Duodenal mucosa (tissue), 2 donors: ENCODE measurements around the gene TAAR8.
"Not testable (repeated sequence)": the region's sequence is repeated elsewhere in the genome, so short reads cannot be mapped to it uniquely, and the experiment has no call there.

ENCODE experiments used
- H3K27ac ChIP-seq: one replicate; pipeline ENCODE4 v1.7.0; 2013; ENCODE audit warnings: low read depth, low read length
- H3K27me3 ChIP-seq, 2 donors: one replicate each; pipeline ENCODE4 v1.7.0; 2013; ENCODE audit warnings: low read length in 2 of 2, control low read depth in 1 of 2; ENCODE audit not compliant: insufficient read depth in 2 of 2, control insufficient read depth in 1 of 2
- H3K36me3 ChIP-seq, 2 donors: one replicate each; pipeline ENCODE4 v1.7.0; 2013; ENCODE audit warnings: low read length in 2 of 2, control low read depth in 1 of 2; ENCODE audit not compliant: insufficient read depth in 2 of 2, control insufficient read depth in 1 of 2
- H3K4me1 ChIP-seq, 2 donors: one replicate each; pipeline ENCODE4 v1.7.0; 2013; ENCODE audit warnings: low read length in 2 of 2, control low read depth in 1 of 2; ENCODE audit not compliant: insufficient read depth in 2 of 2, control insufficient read depth in 1 of 2
- H3K4me3 ChIP-seq, 2 donors: one replicate each; pipeline ENCODE4 v1.7.0; 2013; ENCODE audit warnings: low read length in 2 of 2, low read depth in 1 of 2
- H3K9ac ChIP-seq, 2 donors: one replicate each; pipeline ENCODE4 v1.7.0; 2013; ENCODE audit warnings: low read length in 2 of 2, low read depth in 1 of 2
- H3K9me3 ChIP-seq, 2 donors: one replicate each; pipeline ENCODE4 v1.7.0; 2013; ENCODE audit warnings: low read length in 2 of 2, control low read depth in 1 of 2; ENCODE audit not compliant: control insufficient read depth in 1 of 2

The TAAR8 gene

DNA sequence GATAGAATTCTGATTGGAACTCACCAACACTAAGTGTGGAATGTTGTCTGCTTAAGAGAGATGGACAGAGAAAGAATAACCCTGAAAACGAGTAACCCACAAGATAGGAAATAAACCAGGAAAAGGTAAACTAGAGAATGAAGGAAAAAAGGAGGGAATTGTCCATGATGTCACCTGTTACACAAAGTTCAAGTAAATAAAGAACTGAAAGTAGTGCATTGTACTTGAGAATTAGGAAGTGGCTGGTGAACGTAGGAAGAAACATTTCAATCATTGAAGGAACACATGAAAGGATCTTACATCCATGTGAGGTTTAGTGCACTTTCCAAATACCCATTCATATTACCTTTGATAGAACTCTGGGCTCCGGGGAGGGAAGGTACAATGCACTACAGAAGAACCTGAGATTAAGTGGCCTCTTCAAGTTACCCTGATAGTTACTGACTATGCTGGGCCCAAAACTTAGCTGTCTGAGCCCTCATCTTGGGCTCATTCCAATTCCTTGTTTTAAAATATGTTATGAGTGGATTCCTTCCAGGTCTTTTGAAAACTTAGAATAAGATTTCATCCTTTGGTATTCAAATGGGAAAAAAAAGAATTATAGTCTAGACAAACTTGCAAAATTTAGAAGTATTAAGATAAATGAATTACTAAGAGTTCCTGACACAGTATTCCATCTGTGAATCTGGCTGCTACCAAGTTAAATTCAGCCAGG lies 38.5 kb upstream of the TAAR8 start:
- no peaks in the 10 kb centered on the region for H3K27me3 ChIP-seq
- H3K4me3 ChIP-seq, result peak overlapping the region; percentile 90 to 94
- H3K9ac ChIP-seq, result peak overlapping the region; percentile 84
- no peaks in the 10 kb centered on the region for H3K9me3 ChIP-seq
- no peak overlapping the region for H3K27ac ChIP-seq
- H3K36me3 ChIP-seq, result no peaks in the 10 kb centered on the region
- peaks cover 22 to 26% of the 10 kb centered on the region in 2 donors for H3K4me1 ChIP-seq

DNA sequence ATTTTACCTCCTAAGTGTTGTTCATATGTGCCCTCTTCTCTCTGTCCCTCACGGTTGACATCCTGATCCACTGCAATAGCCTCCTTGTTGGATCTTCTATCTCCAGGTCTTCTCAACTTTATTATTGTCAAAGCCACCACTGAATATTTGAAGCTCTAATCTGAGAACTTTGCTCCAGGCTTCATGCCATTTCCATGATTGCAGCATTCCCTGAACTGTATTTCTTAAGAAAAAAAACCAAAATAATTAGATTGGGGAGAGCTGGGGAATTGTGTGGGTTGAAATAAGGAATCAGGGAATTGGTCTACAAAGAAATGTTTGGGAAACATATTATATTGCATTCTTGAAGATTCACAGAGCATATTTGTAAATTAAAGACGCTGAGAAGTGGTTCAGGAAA lies 37.1 kb upstream of the TAAR8 start:
- no peak overlapping the region for H3K9ac ChIP-seq
- H3K4me1 ChIP-seq, result peaks cover 22 to 26% of the 10 kb centered on the region in 2 donors
- H3K27ac ChIP-seq, result no peak overlapping the region
- H3K4me3 ChIP-seq, result no peak overlapping the region
- no peaks in the 10 kb centered on the region for H3K9me3 ChIP-seq
- H3K27me3 ChIP-seq, result no peaks in the 10 kb centered on the region
- no peaks in the 10 kb centered on the region for H3K36me3 ChIP-seq

- Histone ChIP-seq H3K27me3 (no peaks in the 10 kb centered on the region), H3K9ac (no peak overlapping the region), H3K4me1 (no peaks in the 10 kb centered on the region), H3K27ac (no peak overlapping the region), H3K9me3 (no peaks in the 10 kb centered on the region), H3K4me3 (no peak overlapping the region), H3K36me3 (no peaks in the 10 kb centered on the region)
Observed at GRCh38 chr6:132520953-132521352, 31.5 kb upstream of the TAAR8 start.

DNA sequence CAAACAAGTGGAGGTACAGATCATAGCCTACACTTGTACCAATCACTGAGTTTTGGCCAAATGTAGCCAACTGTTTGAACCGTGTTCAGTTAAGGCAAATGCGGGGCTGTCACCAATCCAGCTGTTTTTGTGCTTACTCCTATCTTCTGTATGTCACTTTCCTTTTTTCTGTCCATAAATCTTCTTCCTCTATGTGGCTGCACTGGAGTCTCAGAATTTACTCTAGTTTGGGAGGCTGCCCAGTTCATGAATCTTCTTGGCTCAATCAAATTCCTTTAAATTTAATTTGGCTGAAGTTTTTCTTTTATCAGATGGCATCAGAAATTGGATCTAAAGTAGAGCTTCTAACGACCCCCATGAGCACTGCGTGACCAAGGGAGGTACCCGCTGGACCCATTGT lies 27.8 kb upstream of the TAAR8 start:
- H3K27me3 ChIP-seq, result no peaks in the 10 kb centered on the region
- no peak overlapping the region for H3K9ac ChIP-seq
- no peak overlapping the region for H3K4me3 ChIP-seq
- H3K9me3 ChIP-seq, result no peaks in the 10 kb centered on the region
- H3K27ac ChIP-seq, result no peak overlapping the region
- H3K4me1 ChIP-seq, result peaks cover 0 to 2% of the 10 kb centered on the region in 2 donors
- H3K36me3 ChIP-seq, result no peaks in the 10 kb centered on the region

- H3K4me1 ChIP-seq, result peaks cover 0 to 2% of the 10 kb centered on the region in 2 donors
- no peak overlapping the region for H3K27ac ChIP-seq
- H3K27me3 ChIP-seq, result no peaks in the 10 kb centered on the region
- no peak overlapping the region for H3K9ac ChIP-seq
- H3K9me3 ChIP-seq, result no peaks in the 10 kb centered on the region
- H3K4me3 ChIP-seq, result no peak overlapping the region
- no peaks in the 10 kb centered on the region for H3K36me3 ChIP-seq
Observed at GRCh38 chr6:132525866-132526265, 26.6 kb upstream of the TAAR8 start.

- Histone ChIP-seq H3K4me1 (peaks cover 0 to 2% of the 10 kb centered on the region in 2 donors), H3K9ac (no peak overlapping the region), H3K27me3 (no peaks in the 10 kb centered on the region), H3K4me3 (no peak overlapping the region), H3K36me3 (no peaks in the 10 kb centered on the region), H3K9me3 (no peaks in the 10 kb centered on the region), H3K27ac (no peak overlapping the region)
Observed at GRCh38 chr6:132526461-132526860, 26.0 kb upstream of the TAAR8 start.

- Histone ChIP-seq H3K27ac (no peak overlapping the region), H3K9me3 (no peaks in the 10 kb centered on the region), H3K27me3 (no peaks in the 10 kb centered on the region), H3K36me3 (no peaks in the 10 kb centered on the region), H3K9ac (no peak overlapping the region), H3K4me1 (peaks cover 0 to 2% of the 10 kb centered on the region in 2 donors), H3K4me3 (no peak overlapping the region)
Observed at GRCh38 chr6:132527791-132528190, 24.7 kb upstream of the TAAR8 start.

- Histone ChIP-seq H3K27me3 (no peaks in the 10 kb centered on the region), H3K4me3 (peak overlapping the region; percentile 48 to 58)
Observed at GRCh38 chr6:132530293-132530974, 22.0 kb upstream of the TAAR8 start.

GRCh38 chr6:132534546-132534945 lies 17.9 kb upstream of the TAAR8 start:
- not testable (repeated sequence) for H3K27me3 ChIP-seq, H3K36me3 ChIP-seq, H3K4me1 ChIP-seq, H3K27ac ChIP-seq, H3K4me3 ChIP-seq, H3K9me3 ChIP-seq, H3K9ac ChIP-seq

More at GRCh38 chr6:132530293-132530974, 22.0 kb upstream of the TAAR8 start:
- H3K9ac ChIP-seq, result peak overlapping the region in 1 of 2 donors; percentile 64
- no peaks in the 10 kb centered on the region for H3K9me3 ChIP-seq
- H3K36me3 ChIP-seq, result no peaks in the 10 kb centered on the region
- H3K4me1 ChIP-seq, result peaks cover 0 to 2% of the 10 kb centered on the region in 2 donors
- H3K27ac ChIP-seq, result no peak overlapping the region

GRCh38 chr6:132537145-132537544 lies 15.3 kb upstream of the TAAR8 start:
- Histone ChIP-seq H3K27ac (no peak overlapping the region), H3K27me3 (peaks cover 0 to 3% of the 10 kb centered on the region in 2 donors), H3K4me3 (no peak overlapping the region), H3K36me3 (no peaks in the 10 kb centered on the region), H3K9me3 (no peaks in the 10 kb centered on the region), H3K4me1 (no peaks in the 10 kb centered on the region), H3K9ac (no peak overlapping the region)
